ENCODE data around the gene RHEX.

GRCh38 chr1:206021008-206021625 lies 31.9 kb upstream of the RHEX start:
- TF ChIP-seq CTCF (IDR thresholded peaks at IDR 0.05; ENCODE audit: insufficient read depth, low read depth, low read length): no peak
- no peak for TF ChIP-seq EZH2 (IDR thresholded peaks at IDR 0.05; ENCODE audit: insufficient read depth, low read length)
